Measurements from ENCODE around the gene ERMARD.

The ERMARD gene

DNA sequence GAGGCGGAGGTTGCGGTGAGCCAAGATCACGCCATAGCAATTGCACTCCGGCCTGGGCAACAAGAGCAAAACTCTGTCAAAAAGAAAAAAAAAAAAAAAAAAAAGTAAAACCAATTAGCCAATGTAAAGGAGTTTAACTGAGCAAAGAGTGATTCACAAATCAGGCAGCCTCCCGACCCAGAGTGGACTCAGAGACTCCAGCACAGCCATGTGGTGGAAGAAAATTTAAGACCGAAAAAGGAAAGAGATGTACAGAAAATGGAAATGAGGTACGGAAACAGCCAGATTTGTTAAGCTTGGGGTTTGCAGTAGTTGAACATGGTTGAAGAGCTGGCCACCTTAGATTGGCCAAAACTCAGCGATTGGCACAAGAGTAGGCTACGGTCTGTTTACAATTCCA lies 51.4 kb downstream of the ERMARD start:
- DNase-seq (ENCODE audit: low read depth), result no peak

DNA sequence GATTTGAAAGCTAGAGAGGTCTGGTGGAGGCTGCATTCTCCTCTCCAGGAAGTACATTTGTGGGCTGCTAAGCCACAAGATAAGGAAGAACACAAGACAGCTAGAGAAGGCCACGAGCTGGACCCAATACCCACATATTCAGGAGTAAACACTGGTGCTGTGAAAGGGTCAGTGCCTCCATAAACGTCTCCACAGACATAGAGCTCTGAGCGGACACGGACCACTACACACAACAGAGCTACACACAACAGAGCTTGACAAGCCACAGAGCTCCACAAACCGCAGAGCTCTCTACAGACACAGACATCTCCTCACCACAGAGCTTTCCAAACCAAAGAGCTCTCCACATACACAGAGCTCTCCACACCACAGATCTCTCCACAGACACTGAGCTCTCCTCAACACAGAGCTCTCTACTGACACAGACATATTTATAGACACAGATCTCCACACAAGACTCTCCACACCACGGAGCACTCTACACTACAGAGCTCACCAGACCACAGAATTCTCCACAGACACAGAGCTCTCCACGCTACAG lies 51.9 kb downstream of the ERMARD start:
- DNase-seq (ENCODE audit: low read depth), result no peak

DNA sequence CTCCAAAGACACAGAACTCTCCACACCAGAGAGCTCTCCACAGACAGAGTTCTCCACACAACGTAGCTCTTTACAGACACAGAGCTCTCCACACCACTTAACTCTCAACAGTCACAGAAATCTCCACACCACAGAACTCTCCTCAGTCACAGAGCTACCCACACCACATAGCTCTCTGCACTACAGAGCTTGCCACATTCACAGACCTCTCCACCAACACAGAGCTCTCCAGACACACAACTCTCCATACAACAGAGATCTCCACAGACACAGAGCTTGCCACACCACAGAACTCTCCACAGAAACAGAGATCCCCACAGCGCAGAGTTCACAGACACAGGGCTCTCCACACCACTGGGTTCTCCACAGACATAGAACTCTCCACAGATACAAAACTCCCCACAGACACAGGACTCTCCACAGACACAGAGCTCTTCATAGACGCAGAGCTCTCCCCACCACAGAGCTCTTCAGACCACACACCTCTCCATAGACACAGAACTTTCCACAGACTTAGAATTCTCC lies 52.5 kb downstream of the ERMARD start:
- no peak for DNase-seq (ENCODE audit: low read depth)

DNA sequence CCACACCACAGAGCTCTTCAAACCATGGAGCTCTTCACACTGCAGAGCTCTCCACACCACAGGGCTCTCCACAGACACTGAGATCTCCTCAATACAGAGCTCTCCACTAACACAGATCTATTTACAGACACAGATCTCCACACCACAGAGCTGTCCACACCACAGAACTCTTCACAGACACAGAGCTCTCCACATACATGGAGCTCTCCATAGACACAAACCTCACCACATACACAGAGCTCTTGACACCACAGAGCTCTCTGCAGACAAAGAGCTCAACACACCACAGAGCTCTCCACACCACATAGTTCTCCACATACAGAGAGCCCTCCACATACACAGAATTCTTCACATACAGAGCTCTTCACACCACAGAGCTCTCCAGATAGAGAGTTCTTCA lies 53.0 kb downstream of the ERMARD start:
- no peak for DNase-seq (ENCODE audit: low read depth)

DNA sequence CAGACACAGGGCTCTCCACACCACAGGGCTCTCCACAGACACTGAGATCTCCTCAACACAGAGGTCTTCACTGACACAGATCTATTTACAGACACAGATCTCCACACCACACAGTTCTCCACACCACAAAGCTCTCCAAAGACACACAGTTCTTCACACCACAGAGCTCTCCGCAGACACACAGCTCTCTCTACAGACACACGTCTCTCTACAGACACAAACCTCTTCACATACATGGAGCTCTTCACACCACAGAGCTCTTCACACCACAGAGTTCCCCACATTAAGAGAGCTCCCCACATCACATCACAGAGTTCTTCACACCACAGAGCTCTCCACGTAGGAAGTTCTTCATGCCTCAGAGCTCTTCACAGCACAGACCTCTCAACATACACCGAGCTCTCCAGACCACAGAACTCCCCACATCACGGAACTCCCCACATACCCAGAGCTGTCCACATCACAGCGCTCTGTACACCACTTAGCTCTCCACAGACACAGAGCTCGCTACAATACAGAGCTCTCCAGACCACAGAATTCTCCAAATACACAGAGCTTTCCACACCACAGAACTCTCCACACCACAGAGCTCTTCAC lies 53.9 kb downstream of the ERMARD start:
- no peak for DNase-seq (ENCODE audit: low read depth)

DNA sequence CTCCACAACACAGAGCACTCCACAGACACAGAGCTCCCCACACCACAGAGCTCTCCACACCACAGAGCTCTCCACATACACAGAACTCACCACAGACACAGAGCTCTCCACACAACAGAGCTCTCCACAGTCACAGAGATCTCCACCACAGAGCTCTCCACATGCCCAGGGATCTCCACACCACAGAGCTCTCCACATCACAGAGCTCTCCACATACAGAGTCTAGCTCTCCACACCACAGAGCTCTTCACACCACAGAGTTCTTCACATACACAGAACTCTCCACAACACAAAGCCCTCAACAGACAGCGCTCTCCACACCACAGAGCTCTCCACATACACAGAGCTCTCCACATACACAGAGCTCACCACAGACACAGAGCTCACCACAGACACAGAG lies 55.3 kb downstream of the ERMARD start:
- no peak for DNase-seq (ENCODE audit: low read depth)

DNA sequence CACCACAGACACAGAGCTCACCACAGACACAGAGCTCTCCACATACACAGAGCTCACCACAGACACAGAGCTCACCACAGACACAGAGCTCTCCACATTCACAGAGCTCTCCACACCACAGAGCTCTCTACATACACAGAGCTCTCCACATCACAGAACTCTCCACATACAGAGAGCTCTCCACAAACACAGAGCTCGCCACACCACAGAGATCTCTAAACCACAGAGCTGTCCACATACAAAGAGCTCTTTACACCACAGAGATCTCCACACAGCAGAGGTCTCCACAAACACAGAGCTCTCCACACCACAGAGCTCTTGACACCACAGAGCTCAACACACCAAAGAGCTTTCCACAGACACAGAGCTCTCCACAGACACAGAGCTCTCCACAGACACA lies 55.8 kb downstream of the ERMARD start:
- DNase-seq (ENCODE audit: low read depth), result no peak

DNA sequence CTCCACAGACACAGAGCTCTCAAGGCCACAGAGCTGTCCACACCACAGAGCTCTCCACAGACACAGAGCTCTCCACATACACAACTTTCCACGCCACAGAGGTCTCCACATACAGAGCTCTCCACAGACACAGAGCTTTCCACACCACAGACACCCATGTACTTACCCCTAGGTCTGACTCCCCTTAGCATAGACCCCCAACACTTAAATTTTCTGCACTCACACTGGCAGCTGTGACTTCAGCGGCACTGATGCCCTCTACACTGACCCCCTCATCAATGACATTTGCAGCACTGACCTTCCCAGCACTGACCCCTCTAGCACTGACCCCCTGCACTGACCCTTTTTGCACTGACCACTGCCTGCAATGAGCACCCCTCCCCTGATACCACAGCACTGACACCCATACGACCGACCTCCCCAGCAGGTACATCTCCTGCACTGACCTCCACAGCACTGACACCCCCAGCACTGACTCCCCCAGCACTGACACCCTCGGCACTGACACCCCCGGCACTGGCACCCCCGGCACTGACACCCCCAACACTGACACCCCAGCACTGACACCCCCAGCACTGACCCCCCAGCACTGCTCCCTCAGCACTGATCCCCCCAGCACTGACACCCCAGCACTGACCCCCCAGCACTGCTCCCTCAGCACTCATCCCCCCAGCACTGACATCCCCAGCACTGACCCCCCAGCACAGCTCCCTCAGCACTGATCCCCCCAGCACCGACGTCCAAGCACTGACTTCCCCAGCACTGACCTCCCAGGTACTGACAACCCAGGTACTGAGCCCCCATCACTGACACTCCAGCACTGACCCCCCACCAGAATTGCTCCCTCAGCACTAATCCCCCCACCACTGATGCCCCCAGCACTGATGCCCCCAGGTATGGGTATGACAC lies 56.5 kb downstream of the ERMARD start:
- DNase-seq (ENCODE audit: low read depth), result no peak

DNA sequence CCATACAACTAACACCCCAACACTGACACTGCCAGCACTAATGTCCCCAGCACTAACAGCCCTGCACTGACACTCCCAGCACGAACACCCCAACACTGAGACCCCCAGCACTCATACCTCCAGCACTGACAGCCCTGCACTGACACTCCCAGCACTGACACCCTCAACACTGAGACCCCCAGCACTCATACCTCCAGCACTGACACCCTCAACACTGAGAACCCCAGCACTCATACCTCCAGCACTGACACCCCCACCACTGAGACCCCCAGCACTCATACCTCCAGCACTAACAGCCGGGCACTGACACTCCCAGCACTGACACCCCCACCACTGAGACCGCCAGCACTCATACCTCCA lies 57.2 kb downstream of the ERMARD start:
- no peak for DNase-seq (ENCODE audit: low read depth)

DNA sequence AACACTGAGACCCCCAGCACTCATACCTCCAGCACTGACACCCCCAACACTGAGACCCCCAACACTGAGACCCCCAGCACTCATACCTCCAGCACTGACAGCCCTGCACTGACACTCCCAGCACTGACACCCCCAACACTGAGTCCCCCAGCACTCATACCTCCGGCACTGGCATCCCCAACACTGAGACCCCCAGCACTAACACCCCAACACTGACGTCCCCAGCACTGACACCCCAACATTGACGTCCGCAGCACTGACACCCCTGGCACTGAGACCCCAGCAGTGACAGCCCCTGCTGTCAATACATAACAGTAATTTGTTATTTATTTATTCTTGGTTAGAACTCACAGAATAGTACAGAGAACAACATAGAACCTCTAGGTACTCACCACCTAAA lies 58.0 kb downstream of the ERMARD start:
- no peak for DNase-seq (ENCODE audit: low read depth)

DNA sequence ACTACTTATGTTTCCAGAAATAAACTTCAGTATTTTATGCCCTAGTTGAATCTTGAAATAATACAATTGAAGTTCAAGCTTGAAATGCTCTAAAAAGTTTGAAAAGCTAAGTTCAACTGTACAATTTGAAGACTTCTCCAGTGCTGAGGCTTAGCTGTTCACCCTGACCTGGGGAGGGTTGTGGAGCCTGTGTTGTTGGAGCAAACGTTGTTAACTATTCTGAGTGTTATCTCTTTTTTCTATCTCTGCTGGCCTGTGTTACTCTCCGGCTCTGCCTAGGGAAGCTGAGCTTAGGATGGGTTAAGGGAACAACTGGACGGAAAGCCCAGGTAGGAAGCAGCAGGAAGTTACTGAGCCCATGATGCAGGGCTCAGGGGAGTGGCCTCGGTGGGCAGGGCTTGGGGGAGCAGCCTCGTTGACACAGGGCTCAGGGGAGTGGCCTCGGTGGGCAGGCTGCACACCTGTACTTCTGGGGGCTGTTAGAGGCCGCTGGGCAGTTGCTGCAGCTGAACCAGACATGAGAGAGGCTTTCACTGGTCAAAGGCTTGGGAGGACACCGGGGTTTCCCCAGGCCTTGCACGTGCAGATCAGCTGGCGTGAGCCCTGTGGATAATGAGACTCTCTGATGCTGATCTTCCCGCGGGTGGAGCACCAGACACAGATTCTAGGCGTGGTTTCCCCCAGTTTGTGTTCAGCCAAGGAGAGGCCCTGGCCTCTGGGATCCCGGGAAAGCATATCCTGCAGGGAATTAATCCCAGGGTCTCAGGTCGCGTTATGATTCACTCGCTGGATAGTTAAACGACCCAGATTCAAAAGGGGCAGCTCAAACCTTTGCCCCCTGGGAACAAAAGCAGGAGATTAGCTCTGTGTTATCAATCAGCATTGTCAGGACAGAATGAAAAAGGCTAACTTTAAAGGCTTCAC lies 58.9 kb downstream of the ERMARD start:
- no peak for DNase-seq (ENCODE audit: low read depth)

DNA sequence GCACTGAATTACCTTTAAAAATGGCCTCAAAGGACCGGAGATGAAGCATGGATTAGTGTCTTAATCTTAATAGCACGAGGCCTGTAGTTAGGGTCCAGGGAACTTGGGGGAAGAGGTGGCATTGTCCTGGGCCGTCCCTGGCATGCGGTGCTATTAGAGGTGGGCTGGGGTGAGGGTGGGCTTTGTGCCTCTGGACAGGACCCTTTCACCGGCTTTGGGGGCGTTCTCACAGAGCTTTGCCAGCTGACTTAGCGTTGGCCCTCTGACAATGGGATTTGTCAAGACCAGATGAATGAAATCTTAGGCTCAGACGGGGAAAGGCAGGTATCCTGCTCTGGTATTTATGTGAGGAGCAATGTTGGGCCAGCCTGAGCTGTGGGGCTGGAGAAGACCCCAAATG lies 59.6 kb downstream of the ERMARD start:
- DNase-seq (ENCODE audit: low read depth), result no peak

DNA sequence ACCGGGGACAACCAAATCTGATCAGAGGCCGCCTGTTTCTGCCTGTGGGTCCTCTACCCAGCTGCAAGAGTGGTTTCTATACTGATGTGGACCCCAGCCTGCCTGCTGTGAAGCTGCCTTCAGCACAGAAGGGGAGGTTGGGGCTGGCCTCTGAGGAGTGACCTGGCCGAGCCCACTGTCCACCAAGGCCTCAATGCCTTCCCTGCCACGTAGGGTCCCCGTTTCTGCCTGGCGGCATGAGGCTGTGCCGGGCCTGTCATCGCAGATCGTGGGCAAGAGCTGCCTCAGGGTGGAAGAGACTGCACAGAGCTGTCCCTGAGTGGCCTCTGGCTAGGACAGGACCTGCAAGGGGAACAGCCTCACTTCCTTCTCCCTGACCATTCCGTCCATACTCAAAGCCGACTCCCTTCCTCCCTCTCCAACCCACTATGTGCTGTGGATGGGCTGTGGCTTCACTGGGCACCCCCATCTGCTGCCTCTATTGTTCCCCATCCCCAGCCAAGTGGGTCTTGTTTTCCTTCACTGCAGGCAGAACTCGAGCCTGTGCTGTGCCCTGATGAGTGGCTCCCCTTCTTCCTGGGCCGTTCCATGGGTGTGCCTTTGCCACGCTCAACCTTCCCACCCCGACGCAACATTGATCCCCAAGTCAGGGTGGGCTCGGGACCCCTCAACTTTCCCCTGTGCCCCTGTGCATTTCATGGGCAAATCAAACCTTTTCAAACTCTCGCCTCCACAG lies 60.3 kb downstream of the ERMARD start:
- no peak for DNase-seq (ENCODE audit: low read depth)

DNA sequence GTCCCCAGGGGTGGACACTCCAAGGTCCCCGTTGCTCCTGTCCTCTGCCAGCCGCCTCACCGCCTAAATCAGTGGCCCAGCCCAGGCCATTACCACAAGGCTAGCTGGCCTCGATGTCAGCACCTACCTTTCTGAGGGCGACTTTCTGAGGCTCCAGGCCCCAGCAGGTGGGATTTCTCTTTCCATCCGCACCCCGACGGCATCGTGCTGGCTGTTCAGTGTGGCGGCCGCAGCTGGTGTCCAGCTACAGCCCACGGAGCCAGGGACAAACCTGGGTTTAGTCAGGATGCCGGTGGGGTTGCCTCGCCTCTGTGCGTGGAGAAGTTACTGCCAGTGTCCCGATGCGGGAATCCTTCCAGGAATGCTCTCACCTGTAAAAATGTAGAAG lies 60.8 kb downstream of the ERMARD start:
- DNase-seq (ENCODE audit: low read depth), result no peak

DNA sequence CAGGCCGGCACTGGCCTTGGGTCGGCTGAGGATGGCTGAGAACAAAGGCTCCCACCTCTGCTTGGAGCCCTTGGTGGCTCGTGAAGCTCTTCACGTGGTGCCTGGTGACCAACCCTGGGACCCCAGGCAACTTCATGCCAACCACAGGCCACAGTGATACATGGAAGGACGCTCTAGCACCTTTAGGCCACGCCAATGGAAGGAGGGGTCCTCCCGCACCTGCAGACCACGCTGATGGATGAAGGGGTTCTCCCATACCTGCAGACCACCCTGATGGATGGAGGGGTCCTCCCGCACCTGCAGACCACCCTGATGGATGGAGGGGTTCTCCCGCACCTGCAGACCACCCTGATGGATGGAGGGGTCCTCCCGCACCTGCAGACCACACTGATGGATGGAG lies 62.5 kb downstream of the ERMARD start:
- DNase-seq (ENCODE audit: low read depth), result no peak

DNA sequence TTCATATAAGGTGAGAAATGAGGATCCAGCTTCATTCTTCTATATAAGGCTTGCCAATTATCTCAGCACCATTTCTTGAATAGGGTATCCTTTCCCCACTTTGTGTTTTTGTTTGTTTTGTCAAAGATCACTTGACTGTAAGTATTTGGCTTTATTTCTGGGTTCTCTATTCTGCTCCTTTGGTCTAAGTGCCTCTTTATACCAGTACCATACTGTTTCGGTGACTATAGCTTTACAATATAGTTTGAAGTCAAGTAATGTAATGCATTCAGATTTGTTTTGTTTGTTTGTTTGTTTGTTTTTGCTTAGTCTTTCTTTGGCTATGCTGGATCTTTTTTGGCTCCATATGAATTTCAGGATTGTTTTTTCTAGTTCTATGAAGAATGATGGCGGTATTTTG lies 64.6 kb downstream of the ERMARD start:
- no peak for DNase-seq (ENCODE audit: low read depth)

DNA sequence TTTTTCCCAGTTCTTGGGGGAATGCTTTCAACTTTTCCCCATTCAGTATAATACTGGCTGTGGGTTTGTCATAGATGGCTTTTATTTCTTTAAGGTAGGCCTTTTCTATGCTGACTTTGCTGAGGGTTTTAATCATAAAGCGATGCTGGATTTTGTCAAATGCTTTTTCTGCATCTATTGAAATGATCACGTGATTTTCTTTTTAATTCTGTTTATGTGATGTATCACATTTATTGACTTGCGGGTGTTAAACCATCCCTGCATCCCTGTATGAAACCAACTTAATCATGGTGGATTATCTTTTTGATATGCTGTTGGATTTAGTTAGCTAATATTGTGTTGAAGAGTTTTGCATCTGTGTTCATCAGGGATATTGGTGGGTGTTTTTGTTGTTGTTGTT lies 65.6 kb downstream of the ERMARD start:
- DNase-seq (ENCODE audit: low read depth), result no peak

DNA sequence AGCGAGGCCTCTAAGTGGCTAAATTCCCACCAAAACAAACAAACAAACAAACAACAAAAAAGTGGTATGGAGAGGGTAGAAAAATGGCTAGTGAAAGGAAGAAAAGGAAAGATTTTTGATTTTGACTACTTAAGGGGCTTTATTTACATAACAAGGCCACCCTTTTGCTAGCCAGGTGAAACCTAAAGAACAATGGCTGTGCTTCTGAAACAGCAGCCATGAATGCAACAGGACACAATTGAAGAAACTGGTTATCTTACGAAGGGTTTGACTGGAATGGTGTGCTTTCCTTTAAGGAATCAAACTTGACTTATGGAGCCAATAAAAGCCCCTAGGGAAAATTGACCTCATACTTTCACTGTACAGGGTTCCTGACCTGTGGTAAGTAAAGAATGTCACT lies 68.9 kb downstream of the ERMARD start:
- no peak for DNase-seq (ENCODE audit: low read depth)

DNA sequence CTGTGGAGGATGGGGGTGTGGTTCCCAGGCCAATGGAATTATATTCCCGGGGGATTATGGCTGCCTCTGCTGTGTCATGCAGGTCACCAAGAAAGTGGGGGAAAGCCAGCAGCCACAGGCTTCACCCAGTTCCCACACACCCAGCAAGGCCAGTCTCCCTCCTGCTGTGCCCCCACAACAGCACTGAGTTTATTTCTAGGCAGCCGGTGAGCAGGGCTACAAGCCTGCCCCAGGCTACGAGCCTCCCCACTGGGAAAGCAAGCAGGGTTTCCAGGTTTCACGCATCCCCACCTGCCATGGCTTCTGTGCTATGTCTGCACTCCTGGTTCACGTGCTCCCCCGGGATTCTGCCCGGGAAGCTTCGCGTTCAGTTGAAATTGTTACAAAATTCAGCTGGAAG lies 72.6 kb downstream of the ERMARD start:
- DNase-seq (ENCODE audit: low read depth), result no peak

DNA sequence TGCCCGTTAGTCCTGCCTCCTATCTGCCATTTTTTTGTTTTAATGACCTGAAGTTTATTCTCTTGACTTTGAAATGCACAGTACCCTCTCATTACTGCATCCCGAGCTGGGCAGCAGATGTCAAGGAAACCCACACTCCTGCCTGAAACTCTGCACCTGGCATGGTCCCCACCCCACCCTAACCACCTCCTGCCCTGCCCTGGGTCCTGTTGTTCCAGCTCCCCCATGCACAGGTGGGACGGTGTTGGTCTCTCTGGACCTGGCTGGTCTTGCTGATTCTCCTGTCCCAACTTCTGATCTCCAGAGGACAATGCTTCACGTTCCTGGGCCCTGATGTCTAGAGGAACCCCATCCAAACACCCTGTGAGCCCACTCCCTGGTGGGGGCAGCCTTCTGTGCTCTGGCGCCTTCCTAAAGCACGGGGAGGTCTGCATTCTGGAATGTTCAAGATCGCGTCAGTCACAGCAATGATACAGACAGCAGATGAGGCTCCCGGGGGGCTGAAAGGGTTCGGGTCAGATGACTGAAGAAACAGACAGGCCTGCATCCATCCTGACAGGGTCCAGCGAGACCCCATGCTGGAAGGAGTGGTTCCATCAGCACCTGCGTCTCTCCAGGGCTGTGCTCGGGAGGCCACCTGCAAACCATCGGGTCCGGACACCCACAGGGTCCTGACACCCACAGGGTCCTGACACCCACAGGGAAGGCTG lies 73.6 kb downstream of the ERMARD start:
- no peak for DNase-seq (ENCODE audit: low read depth)

Data from stimulated activated CD8-positive, alpha-beta memory T cell treated with anti-CD3 and anti-CD28 coated beads, Interleukin-15, amount 100 ng/mL, for 24 hours (primary cell).